KOPT-K1 (cell line): Measurements from ENCODE around the gene MND1.
"Not testable (repeated sequence)": the region's sequence is repeated elsewhere in the genome, so short reads cannot be mapped to it uniquely, and the experiment has no call there.

Experiments used
- H3K27ac ChIP-seq: fragments of 200-600 bp; sonication (generic); 2 replicates; pipeline ENCODE4 v1.5.1; 2016; ENCODE audit warnings: antibody characterized with exemption, mild to moderate bottlenecking, low read depth, low read length; ENCODE audit not compliant: poor library complexity, severe bottlenecking
- H3K36me3 ChIP-seq: fragments of 200-600 bp; sonication (generic); 2 replicates; pipeline ENCODE4 v1.5.1; 2017; ENCODE audit warnings: antibody characterized with exemption, mild to moderate bottlenecking, low read length, moderate library complexity; ENCODE audit not compliant: insufficient read depth
- H3K9me3 ChIP-seq: fragments of 200-600 bp; sonication (generic); 2 replicates; pipeline ENCODE4 v1.5.1; 2017; ENCODE audit warnings: antibody characterized with exemption, low read length, mild to moderate bottlenecking; ENCODE audit not compliant: insufficient read depth, poor library complexity, severe bottlenecking

The MND1 gene

GRCh38 chr4:153432965-153433753 lies 88.7 kb downstream of the MND1 start:
- Histone ChIP-seq H3K9me3 (no peaks in the 10 kb centered on the region), H3K36me3 (no peaks in the 10 kb centered on the region), H3K27ac (peak overlapping the region; percentile 81)

DNA sequence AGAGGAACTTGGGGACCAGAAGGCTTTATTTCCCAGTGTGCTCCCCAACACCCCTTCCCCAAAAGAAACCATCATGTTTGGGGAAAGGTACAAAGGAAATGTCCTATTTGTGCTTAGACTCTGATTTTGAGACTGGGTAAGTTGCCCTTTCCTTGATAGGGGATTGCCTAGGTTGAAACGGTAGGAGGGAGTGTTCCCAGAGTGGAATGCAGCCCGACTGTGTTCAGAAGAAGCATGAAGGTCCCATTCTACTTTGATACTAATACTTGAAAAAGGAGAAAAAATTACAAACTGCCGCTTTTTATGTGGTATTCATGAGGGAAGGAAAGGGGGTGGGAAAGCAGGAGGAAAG lies 89.2 kb downstream of the MND1 start:
- peak overlapping the region; percentile 81 for H3K27ac ChIP-seq
- no peaks in the 10 kb centered on the region for H3K9me3 ChIP-seq
- no peaks in the 10 kb centered on the region for H3K36me3 ChIP-seq

- no peaks in the 10 kb centered on the region for H3K36me3 ChIP-seq
- H3K27ac ChIP-seq = peak overlapping the region; percentile 81
- no peaks in the 10 kb centered on the region for H3K9me3 ChIP-seq
Measured at GRCh38 chr4:153434190-153434589, 89.7 kb downstream of the MND1 start.

DNA sequence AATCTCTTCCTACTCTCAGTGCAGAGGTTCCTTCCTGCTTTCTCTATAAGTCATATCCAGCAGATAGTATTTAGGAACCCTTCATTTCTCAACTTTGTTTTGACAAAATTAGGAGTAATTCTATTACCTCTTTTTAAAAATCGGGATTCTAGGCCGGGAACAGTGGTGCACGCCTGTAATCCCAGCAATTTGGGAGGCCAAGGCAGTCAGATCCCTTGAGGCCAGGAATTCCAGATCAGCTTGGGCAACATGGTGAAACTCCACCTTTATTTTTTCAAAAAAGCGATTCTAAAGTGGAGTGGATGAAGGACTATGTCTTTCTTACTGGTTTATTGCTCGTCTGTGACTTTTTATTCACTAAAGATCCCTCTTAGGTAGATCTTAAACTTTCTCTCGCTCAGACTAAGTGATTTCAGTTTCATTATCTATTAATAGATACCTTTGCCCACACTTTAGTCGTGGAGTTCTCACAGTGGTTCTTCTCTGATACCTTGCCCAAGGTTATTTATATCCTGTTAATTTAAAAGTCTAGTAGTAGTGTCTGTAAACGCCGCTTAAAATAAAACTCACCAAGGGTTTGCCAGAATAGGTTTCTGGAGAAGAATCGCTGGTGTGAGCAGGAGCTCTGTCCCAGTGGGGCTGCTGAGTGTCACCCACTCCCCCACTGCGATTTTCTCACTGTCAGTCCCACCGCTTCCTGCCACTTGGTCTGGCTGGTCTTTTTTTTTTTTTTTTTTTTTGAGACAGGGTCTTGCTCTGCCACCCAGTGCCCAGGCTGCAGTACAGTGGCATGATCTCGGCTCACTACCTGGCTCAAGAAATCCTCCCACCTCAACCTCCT lies 94.6 kb downstream of the MND1 start:
- peak overlapping the region; percentile 84 for H3K27ac ChIP-seq
- H3K36me3 ChIP-seq = no peaks in the 10 kb centered on the region
- no peaks in the 10 kb centered on the region for H3K9me3 ChIP-seq

DNA sequence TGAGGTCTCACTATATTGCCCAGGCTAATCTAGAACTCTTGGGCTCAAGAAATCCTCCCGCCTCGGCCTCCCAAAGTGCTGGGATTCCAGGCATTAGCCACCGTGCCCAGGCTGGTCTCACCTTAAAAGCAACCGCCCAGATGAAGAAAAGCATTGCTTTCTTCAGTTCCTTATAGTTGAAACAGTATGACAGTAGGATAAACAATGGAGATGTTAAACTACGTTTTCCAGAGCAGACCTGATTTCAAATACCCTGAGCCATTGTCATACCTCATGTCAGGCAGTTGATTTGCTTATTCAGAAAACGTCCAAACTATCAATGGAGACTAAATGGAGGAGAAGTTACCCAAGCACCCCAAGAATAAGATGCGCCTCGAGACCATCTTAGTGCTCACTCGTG lies 95.3 kb downstream of the MND1 start:
- no peaks in the 10 kb centered on the region for H3K9me3 ChIP-seq
- H3K27ac ChIP-seq = peak overlapping the region; percentile 84
- no peaks in the 10 kb centered on the region for H3K36me3 ChIP-seq

GRCh38 chr4:153440475-153440874 lies 96.0 kb downstream of the MND1 start:
- Histone ChIP-seq H3K36me3 (no peaks in the 10 kb centered on the region), H3K9me3 (no peaks in the 10 kb centered on the region), H3K27ac (no peak overlapping the region)

DNA sequence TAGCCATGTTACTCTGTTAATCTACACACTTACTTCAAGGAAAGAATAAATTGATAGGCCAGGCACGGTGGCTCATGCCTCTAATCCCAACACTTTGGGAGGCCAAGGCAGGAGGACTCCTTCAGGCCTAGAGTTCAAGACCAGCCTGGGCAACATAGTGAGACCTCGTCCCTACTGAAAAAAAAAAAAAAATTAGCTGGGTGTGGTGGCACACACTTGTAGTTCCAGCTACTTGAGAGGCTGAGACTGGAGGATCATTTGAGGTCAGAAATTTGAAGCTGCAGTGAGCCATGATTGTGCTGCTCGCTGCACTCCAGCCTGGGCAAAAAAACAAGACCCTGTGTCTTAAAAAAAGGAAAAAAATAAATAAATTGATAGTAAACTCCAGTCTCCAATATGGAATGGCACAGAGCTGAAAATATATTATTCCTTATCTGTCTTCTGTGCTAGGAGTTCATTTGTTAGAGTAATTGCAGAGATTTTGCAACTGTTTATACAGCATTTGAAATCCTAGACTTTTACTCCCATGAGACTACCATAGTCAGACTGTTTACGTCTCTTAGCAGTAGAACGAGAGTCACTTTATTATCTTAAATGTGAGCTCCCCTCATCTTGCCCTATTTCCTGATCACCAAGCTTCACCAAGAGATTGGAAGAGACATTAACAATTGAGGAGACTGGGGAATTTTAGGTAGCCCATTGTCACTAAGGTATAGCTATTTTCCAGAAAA lies 102.9 kb downstream of the MND1 start:
- Histone ChIP-seq H3K27ac (no peak overlapping the region), H3K36me3 (no peaks in the 10 kb centered on the region)

DNA sequence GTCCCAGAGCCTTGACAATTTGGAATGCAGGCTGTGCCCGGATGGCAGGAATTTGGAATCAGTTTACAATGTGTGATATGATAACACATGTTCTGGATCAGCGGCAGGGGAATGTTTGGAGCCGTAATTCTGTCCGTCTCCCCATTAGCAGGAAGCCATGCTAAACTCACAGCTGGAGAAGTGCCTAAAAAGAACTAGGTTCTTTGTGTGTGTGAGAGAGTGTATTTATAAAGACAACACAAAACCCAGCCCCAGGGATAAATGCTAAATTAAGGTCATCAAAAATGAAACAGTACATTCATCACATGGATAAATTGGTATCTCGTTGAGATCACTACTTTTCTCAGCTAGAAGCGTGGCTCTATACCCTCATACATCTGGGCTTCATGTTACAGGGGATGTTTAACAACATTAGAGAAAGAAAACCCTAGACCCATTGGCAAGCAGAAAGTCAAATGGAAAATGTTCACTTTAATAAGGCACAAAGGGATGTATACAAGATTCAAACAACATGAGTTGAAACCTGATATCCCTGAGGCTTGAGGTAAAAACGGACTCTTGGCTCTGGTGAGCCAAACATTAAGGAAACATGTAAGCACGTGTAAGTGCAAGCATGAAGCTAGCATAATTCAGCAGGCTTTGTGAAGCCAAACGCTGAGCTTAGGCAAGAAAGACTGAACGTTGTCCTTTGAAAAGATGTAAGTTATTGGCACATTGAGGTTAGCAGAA lies 103.7 kb downstream of the MND1 start:
- Histone ChIP-seq H3K9me3 (no peaks in the 10 kb centered on the region), H3K36me3 (no peaks in the 10 kb centered on the region), H3K27ac (no peak overlapping the region)

More for the DNA sequence above, 102.9 kb downstream of the MND1 start:
- no peaks in the 10 kb centered on the region for H3K9me3 ChIP-seq

- Histone ChIP-seq H3K27ac (no peak overlapping the region), H3K9me3 (no peaks in the 10 kb centered on the region), H3K36me3 (no peaks in the 10 kb centered on the region)
Measured at GRCh38 chr4:153449338-153449737, 104.8 kb downstream of the MND1 start.

- Histone ChIP-seq H3K36me3 (no peaks in the 10 kb centered on the region), H3K9me3 (no peaks in the 10 kb centered on the region), H3K27ac (peak overlapping the region; percentile 46)
Measured at GRCh38 chr4:153450544-153450917, 106.0 kb downstream of the MND1 start.

- H3K36me3 ChIP-seq, H3K27ac ChIP-seq, H3K9me3 ChIP-seq: not testable (repeated sequence)
Measured at GRCh38 chr4:153451145-153451544, 106.7 kb downstream of the MND1 start.

DNA sequence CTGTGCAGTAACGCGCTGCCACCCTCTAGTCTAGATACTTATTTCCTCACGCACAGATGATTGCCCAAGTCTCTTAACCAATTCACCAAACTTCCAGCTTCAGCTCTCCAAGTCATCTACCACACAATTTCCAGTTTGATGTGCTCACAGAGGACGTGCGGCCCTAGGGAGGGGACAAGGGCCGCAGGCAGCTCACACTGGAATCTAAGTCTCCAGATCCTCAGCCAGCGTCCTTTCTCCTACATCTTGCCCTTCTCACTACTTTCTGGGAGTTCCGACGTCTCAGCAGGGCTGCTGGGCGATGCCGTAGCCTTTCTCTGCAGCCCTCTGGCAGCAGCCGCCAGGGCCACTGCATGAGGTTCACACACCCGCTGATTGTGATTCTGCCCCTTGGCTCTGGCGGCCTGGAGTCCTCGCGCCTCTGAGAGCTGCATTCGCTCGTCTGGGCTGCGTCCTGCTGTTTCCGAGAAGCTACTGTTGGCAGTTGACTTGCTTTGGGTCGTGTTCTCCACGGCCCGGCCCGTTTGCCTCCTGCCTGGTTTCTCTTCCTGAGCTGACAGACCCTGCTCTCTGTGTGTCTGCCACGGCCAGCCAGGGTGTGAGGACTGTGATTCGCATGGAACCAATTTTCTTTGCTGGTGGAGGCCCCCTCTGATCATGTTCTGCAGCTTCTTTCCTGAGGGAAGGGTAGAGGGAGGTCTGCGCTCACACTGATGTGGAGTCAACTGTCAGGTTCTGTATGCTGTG lies 107.6 kb downstream of the MND1 start:
- Histone ChIP-seq H3K27ac (no peak overlapping the region), H3K9me3 (no peaks in the 10 kb centered on the region)

GRCh38 chr4:153452658-153453378 lies 108.3 kb downstream of the MND1 start:
- no peak overlapping the region for H3K27ac ChIP-seq
- H3K9me3 ChIP-seq = no peaks in the 10 kb centered on the region
- H3K36me3 ChIP-seq = no peaks in the 10 kb centered on the region

More for the DNA sequence above, 107.6 kb downstream of the MND1 start:
- H3K36me3 ChIP-seq = no peaks in the 10 kb centered on the region

GRCh38 chr4:153453402-153453801 lies 108.9 kb downstream of the MND1 start:
- H3K36me3 ChIP-seq = no peaks in the 10 kb centered on the region
- no peak overlapping the region for H3K27ac ChIP-seq
- no peaks in the 10 kb centered on the region for H3K9me3 ChIP-seq
